ENCODE results near the gene MRAP2.
A peak's percentile ranks its signal among the peaks of the same experiment; 100 is the strongest.
"Not testable (repeated sequence)": the region's sequence is repeated elsewhere in the genome, so short reads cannot be mapped to it uniquely, and the experiment has no call there.

MRAP2 gene

DNA sequence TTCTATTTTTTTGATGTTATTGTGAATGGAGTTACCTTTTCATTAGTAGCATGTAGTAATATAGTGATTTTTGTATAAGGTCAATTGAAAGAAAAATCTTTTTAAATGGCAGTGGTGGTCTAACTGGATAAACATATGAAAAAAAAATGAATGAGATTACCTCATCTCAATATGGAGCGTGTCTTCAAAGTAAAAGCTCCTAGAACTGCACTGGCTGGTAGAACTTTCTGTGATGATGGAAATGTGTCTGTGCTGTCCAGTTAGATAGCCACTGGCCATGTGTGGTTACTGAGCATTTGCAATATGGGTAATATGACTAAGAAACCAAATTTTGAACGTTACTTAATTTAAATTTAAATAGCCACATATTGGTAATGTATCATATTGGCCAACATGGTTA lies 44.1 kb downstream of the MRAP2 start:
- no peak for DNase-seq (ENCODE audit: low spot score)

DNA sequence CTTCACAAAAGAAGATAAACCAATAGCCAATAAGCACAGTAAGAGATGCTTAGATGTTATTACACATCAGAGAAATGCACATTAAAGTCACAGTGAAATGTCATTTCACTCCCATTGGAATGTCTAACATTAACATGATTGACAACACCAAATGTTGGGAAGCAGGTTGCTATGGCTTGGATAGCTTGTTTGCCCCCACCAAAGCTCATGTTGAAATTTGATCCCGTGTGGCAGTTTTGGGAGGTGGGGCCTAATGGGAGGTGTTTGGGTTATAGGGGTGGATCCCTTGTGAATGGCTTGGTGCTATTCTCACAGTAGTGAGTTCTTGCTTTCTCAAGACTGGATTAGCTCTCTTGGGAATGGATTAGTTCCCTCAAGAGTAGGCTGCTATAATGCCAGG lies 44.8 kb downstream of the MRAP2 start:
- no peak for DNase-seq (ENCODE audit: low spot score)

DNA sequence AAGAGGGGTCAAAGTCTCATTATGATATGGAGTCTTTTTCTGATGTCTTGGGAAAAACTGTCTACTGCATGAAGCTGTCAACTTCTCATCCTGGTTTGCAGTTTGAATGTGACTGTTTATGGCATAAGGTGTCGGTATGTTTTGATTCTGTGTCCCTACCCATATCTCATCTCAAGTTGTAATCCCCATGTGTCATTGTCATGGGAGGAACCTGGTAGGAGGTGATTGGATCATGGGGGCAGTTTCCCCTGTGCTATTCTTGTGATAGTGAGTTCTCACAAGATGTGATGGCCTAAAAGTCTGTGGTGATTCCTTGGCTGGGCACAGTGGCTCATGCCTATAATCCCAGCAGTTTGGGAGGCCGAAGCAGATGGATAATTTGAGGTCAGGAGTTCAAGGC lies 47.6 kb downstream of the MRAP2 start:
- no peak for DNase-seq (ENCODE audit: low spot score)

DNA sequence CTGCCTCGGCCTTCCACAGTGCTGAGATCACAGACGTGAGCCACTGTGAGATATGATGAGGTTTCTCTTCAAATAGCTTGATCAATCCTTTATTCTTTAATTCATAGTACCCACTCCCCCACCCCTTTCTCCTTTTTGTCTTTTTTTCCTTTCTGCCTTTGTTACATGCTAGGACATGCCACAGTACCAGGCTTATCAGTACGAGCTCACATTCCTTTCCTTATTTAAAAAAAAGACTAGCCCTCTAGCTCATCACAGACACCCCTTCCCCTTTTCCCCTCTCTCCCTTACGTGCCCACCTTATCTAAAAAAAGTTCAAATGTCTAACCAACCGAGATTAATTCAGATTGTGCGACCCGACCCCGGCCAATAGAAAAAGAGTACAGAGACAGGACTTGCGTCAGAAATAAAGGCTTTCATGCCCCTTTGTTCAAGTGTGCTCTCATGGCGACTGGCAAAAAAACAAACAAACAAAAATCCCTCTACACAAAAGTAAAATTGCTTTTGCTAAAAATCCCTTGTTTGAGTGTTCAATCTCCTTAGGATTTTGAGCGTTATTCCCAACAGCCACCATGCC lies 49.2 kb downstream of the MRAP2 start:
- no peak for DNase-seq (ENCODE audit: low spot score)

DNA sequence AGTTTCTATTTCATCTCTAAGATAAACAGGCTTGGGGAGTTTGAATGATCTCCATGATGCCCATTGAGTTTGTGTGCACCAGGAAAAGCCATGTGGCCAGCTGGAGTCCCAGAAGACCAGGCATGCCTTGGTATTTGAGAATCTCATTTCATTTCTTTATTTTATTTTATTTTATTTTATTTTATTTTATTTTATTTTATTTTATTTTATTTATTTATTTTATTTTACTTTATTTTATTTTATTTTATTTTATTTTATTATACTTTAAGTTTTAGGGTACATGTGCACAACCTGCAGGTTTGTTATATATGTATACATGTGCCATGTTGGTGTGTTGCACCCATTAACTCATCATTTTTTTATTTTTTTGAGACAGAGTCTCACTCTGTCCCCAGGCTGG lies 51.1 kb downstream of the MRAP2 start:
- not testable (repeated sequence) for DNase-seq (ENCODE audit: low spot score)

DNA sequence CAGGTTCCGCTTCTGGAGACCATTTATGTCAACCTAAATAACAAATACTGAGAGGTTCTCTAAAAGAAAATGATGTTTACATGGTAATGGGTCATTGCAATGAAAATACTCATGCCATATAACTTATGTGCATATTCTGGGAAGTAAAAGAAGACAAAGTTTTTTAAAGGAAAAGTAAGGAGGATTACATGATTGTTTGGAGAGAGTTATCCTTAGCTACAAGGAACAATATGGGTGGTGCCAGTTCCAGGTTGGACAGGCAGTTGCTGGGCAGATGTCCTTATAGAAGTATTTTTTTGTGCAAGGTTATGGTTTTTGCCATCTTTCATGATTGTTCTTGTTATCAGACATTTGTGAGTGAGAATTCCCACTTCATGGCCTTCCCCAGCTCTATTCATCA lies 52.5 kb downstream of the MRAP2 start:
- no peak for DNase-seq (ENCODE audit: low spot score)

DNA sequence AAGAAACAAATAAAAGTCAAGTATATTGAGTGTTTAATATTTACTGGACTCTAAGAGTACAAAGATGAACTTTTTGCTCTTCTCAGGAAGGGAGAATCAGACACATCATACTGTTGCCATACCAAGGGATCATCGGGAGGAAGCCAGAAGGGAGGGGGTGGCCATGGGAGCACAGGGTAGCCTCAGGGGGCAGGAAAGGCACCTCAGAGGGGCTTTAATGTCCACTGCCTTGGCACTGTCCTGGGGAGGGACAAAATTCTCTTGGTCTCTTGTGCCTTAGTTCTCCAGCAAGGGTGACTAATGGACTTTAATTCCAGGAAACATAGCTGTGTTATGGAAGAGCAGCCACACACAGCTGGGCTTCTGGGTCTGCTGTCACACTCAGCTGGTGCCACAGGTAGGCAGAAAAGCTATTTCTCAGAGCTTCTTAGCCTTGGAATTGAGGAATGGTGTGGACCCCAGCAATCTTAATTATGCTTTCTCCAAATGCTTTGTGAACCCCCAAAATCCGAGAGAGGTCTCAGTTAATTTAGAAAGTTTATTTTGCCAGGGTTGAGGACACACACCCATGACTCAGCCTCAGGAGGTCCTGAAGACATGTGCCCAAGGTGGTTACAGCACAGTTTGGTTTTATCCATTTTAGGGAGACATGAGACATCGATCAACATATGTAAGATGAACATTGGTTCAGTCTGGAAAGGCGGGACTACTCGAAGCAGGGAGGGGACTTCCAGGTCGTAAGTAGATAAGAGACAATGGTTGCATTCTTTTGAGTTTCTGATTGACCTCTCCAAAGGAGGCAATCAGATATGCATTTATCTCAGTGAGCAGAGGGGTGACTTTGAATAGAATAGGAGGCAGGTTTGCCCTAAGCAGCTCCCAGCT lies 53.2 kb downstream of the MRAP2 start:
- no peak for DNase-seq (ENCODE audit: low spot score)

DNA sequence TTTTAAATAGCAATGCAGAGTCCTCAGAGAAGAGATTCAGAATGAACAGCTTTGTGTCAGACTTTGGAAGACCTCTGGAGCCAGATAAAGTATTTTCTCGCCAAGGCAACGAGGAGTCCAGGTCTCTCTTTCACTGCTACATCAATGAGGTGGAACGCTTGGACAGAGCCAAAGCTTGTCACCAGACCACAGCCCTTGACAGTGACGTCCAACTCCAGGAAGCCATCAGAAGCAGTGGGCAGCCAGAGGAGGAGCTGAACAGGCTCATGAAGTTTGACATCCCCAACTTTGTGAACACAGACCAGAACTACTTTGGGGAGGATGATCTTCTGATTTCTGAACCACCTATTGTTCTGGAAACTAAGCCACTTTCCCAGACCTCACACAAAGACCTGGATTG lies 55.5 kb downstream of the MRAP2 start:
- no peak for DNase-seq (ENCODE audit: low spot score)

DNA sequence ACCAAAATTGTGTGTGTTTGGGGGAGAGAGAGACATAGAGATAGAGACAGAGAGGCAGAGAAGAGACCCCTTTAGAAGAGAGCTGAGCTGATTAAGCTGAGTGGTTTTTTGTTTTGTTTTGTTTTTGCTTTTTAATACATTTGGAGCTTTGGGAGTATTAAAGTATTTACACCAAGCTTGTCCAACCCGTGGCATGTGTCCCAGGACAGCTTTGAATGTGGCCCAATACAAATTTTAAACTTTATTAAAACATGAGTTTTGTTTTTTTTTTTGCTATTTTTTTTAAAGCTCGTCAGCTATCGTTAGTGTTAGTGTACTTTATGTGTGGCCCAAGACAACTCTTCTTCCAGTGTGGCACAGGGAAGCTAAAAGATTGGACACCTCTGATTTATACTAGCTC lies 56.0 kb downstream of the MRAP2 start:
- DNase-seq (ENCODE audit: low spot score): no peak

DNA sequence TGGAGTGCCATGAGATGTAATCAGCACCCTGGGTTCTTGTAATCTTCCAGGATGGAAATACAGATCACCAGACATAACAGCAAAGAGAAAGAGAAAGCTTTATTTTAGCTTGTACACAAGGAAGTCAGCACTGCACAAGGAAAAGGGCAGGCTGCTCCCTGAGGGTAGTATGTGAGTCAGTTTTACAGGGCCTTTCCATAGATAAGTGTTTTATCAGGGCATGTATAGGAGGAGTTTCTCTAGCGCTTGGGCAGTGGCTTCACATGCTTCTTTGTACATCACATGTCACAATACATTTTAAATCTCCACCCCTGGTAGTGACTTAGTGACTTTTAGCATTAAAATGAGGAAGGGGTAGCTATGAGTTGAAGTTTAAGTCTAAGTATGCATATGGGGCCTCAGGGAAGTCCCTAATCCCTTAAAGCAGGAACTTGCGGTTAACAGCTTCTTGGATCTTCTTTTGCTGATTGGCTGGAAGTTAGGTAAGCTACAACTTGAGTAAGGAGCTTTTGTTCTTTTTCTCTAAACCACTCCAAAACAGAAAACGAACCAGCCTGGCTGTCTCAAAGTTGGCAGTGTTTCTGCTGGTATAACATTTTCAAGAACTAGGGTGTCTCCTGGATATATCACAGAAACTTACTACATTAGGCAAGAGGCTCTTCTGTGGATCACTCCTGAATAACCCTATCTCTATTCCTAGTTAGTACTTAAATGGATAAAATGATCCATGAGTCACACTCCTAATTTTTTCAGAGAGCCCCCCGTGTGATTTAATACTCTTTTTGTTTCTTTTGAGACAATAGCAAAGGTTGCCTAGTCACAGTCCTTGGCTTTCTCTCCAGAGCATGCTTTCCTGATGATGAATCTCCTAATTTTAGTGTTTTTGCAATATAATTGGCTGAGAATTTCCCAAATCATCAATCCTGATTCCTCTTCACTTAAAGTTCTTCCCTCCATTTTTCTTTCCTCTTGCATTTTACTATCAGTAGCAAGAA lies 60.2 kb downstream of the MRAP2 start:
- peak; percentile 29 for DNase-seq (ENCODE audit: low spot score)

DNA sequence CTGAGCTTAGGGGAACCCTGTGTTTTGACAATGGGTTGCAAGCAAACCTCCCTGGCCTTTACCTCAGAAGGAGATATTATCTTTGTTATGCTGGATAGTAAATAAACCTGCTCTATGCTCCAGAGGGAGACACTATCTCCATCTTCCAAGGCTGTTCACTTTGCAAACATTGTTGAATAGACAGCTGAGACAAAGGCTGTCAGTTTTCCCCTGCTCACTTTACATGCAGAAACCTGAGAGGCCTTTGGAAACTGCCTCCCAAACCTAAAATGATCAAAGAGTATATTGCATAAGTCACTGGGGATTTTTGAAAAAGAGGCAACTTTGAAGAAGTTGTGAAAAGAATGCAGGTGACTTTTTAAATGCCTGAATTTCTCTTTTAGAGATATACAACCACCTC lies 61.6 kb downstream of the MRAP2 start:
- DNase-seq (ENCODE audit: low spot score): no peak

DNA sequence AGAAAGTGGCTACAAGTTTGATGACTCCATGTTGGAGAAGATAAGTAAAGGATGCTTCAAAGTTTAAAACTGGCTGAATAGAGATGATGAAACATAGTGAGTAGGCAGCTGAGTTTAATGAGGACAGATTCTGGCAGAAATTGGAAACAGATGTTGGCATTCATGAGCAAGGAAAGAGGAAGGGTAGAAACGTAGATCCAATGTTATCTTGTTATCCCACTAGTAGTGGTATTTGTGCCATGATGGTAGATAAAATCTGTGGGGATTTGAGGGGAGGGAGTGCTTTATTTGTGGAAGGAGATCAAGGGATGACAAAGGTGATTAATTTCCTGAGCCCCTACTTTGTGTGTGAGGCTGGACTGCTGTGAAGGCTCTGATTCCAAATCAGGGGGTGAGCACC lies 69.5 kb downstream of the MRAP2 start:
- DNase-seq (ENCODE audit: low spot score): no peak

DNA sequence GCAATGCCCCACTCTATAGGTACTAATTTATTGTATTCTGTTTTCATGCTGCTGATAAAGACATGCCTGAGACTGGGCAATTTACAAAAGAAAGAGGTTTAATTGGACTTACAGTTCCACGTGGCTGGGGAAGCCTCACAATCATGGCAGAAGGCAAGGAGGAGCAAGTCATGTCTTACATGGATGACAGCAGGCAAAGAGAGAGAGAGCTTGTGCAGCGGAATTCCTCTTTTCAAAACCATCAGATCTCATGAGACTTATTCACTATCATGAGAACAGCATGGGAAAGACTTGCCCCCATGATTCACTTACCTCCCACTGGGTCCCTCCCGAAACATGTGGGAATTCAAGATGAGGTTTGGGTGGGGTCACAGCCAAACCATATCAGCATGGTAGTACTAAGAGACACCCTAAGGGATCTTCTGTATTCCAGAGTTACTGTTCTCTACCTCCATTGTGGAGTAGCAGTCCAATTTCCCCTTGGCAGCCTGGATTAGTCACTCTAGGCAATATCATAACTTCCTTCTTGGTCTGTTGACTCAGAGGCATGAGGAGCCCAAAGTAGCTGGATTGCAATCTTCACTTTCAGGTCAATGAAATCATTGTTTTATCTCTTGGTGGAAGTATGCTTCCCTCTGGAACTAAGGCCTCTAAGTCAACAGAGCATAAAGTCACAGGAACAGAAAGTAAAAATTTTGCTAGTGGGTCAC lies 71.8 kb downstream of the MRAP2 start:
- not testable (repeated sequence) for DNase-seq (ENCODE audit: low spot score)

DNA sequence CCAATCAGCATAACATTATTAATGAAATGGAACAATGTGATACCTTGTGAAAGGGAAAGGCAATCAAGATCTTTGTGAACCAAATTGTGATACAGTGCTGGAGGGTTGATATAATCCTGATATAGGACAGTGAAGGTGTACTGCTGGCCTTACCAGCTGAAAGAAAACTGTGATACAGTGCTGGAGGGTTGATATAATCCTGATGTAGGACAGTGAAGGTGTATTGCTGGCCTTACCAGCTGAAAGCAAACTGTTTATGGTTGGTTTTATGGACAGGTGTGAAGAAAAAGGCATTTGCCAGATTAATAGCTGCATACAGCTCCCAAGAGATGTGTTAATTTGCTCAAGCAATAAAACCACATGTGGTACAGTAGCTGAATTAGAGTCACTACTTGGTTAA lies 73.9 kb downstream of the MRAP2 start:
- DNase-seq (ENCODE audit: low spot score): no peak

DNA sequence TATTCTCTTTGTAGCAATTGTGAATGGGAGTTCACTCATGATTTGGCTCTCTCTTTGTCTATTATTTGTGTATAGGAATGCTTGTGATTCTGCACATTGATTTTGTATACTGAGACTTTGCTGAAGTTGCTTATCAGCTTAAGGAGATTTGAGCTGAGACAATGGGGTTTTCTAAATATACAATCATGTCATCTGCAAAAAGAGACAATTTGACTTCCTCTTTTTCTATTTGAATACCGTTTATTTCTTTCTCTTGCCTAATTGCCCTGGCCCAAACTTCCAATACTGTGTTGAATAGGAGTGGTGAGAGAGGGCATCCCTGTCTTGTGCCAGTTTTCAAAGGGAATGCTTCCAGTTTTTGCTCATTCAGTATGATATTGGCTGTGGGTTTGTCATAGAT lies 77.8 kb downstream of the MRAP2 start:
- DNase-seq (ENCODE audit: low spot score): not testable (repeated sequence)

DNA sequence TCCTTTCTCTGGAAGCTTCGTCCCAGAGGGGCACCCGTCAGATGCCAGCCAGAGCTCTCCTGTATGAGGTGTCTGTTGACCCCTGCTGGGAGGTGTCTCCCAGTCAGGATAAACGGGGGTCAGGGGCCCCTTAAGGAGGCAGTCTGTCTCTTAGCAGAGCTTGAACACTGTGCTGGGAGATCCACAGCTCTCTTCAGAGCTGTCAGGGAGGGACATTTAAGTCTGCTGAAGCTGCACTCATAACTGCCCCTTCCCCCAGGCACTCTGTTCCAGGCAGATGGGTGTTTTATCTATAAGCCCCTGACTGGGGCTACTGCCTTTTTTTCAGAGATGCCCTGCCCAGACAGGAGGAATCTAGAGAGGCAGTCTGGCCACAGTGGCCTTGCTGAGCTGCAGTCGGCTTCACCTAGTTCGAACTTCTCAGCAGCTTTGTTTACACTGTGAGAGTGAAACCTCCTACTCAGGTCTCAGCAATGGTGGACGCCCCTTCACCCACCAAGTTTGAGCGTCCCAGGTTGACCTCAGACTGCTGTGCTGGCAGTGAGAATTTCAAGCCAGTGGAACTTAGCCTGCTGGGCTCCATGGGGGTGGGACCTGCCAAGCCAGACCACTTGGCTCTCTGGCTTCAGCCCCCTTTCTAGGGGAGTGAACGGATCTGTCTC lies 81.5 kb downstream of the MRAP2 start:
- not testable (repeated sequence) for DNase-seq (ENCODE audit: low spot score)

DNA sequence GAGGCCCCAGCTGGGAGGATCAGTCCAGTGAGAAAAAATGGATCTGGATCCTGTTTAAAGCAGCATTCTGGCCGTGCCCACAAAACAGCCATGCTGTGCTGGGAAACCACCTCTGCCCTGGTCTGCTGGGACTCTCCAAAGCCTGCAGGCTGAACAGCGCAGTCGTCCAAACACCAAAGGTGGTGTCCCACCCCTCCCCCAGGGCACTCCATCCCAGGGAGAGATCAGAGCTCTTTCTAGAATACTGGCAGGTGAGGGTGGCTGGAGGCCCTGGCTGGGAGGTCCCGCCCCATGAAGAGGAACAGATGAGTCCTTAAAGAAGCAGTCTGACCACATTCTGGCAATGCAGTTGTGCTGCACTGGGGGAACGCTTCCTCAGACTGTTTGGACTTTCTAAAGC lies 84.6 kb downstream of the MRAP2 start:
- no peak for DNase-seq (ENCODE audit: low spot score)

DNA sequence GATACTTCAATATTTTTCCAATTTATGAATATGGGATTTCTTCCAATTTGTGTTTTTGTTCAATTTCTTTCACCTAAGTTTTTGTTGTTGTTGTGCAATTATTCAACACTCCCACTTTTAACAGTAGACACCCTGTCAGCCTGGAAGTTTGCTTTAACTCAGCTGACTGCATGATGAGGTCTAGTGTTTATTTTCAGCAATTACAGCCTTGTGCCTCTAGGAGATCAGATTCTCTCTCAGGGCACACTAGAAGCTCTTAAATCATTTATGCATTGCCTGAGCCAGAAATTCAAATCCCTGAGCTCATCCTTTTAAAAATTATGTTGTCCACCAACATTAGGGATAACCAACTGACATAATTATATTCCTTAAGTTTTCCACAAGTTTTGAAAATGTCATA lies 85.7 kb downstream of the MRAP2 start:
- no peak for DNase-seq (ENCODE audit: low spot score)

DNA sequence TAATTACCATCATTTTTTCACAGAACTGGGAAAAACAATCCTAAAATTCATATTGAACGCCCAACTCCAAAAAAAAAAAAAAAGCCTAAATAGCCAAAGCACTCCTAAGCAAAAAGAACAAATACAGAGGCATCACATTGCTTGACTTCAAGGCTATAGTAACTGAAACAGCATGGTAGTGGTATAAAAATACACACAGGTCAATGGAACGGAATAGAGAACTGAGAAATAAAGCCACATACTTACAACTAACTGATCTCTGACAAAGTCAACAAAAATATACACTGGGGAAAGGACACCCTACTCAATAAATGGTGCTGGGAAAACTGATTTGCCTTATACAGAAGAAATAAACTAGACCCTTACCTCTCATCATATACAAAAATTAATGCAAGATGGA lies 89.6 kb downstream of the MRAP2 start:
- DNase-seq (ENCODE audit: low spot score): no peak

DNA sequence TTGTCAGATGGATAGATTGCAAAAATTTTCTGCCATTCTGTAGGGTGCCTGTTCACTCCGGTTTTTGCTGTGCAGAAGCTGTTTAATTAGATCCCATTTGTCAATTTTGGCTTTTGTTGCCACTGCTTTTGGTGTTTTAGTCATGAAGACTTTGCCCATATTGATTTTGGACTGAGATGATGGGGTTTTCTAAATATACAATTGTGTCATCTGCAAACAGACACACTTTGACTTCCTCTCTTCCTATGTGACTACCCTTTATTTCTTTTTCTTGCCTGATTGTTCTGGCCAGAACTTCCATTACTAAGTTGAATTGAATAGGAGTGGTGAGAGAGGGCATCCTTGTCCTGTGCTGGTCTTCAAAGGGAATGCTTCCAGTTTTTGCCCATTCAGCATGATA lies 96.0 kb downstream of the MRAP2 start:
- DNase-seq (ENCODE audit: low spot score): not testable (repeated sequence)

DNA sequence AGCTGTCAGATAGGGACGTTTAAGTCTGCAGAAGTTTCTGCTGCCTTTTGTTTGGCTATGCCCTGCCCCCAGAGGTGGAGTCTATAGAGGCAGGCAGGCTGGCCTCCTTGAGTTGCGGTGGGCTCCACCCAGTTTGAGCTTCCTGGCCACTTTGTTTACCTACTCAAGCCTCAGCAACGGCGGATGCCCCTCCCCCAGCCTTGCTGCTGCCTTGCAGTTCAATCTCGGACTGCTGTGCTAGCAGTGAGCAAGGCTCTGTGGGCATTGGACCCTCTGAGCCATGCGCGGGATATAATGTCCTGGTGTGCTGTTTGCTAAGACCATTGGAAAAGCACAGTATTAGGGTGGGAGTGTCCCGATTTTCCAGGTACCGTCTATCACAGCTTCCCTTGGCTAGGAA lies 99.8 kb downstream of the MRAP2 start:
- not testable (repeated sequence) for DNase-seq (ENCODE audit: low spot score)

All from NAMALWA (cell line).